ENCODE measurements around the gene GPR75.
"Not testable (repeated sequence)": the region's sequence is repeated elsewhere in the genome, so short reads cannot be mapped to it uniquely, and the experiment has no call there.

The GPR75 gene

DNA sequence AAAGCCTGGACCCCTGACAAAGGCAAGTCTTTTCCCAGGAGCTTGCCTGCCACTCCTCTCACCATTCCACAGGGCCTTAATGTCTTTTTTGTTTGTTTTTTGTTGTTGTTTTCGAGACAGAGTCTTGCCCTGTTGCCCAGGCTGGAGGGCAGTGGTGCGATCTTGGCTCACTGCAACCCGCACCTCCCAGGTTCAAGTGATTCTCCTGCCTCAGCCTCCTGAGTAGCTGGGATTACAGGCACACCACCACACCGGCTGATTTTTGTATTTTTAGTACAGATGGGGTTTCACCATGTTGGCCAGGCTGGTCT, 29.8 kb downstream of the GPR75 start:
- H3K36me3 Mint-ChIP-seq (ENCODE audit: low read depth); H3K27me3 Mint-ChIP-seq; H3K4me1 Mint-ChIP-seq (ENCODE audit: low read depth); intact Hi-C loops (cut with micrococcal nuclease); H3K4me3 Mint-ChIP-seq; H3K27ac Mint-ChIP-seq; H3K9me3 Mint-ChIP-seq: not testable (repeated sequence)

DNA sequence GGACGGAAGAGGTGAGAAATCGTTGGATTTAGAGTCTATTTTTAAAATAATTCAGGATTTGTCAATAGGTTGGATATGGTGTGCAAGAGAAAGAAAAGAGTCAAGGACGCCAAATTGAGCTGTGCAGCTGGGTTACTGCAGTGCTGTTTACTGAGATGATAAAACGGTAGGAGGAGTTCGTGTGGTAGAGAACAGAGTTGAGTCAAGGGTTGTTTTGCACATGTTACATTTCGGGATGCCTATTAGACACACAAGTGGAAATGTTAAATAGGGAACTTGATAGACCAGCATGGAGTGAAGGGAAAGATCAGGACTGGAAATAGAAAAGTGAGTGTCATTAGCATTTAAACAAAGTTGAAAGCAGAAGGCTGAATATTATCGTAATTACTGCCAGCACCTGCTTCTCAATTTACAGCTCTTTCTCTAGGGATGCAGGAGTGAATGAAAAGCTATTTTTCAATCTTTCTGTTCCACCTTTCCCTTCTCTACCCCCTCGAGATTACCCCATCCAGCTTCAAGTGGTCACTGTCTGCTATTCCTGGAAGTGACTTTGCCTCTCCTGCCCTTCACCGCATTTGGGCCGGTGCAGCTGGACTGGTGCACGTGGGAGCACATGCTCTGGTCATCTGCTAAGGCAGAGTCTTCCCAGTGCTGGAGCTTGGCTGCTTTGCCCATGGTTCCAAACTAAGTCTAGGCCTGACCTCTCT, 30.3 kb downstream of the GPR75 start:
- Mint-ChIP-seq H3K36me3 (ENCODE audit: low read depth) (peaks cover 4% of the 10 kb centered on the region), H3K27ac (no peak overlapping the region), H3K4me3 (no peak overlapping the region), H3K4me1 (ENCODE audit: low read depth) (no peaks in the 10 kb centered on the region), H3K9me3 (no peaks in the 10 kb centered on the region), H3K27me3 (no peaks in the 10 kb centered on the region)
- intact Hi-C loops (cut with micrococcal nuclease) = no loop called here

- Mint-ChIP-seq H3K27ac (no peak overlapping the region), H3K4me3 (no peak overlapping the region), H3K4me1 (ENCODE audit: low read depth) (no peaks in the 10 kb centered on the region), H3K36me3 (ENCODE audit: low read depth) (peaks cover 4% of the 10 kb centered on the region), H3K27me3 (no peaks in the 10 kb centered on the region), H3K9me3 (no peaks in the 10 kb centered on the region)
- intact Hi-C loops (cut with micrococcal nuclease) = no loop called here
Measured at GRCh38 chr2:53828331-53828730, 31.4 kb downstream of the GPR75 start.

- intact Hi-C loops (cut with micrococcal nuclease) = no loop called here
- H3K27ac Mint-ChIP-seq = no peak overlapping the region
- H3K36me3 Mint-ChIP-seq (ENCODE audit: low read depth) = peaks cover 4% of the 10 kb centered on the region
- no peak overlapping the region for H3K4me3 Mint-ChIP-seq
- H3K4me1 Mint-ChIP-seq (ENCODE audit: low read depth) = no peaks in the 10 kb centered on the region
- H3K27me3 Mint-ChIP-seq = no peaks in the 10 kb centered on the region
- H3K9me3 Mint-ChIP-seq = no peaks in the 10 kb centered on the region
Measured at GRCh38 chr2:53827398-53828175, 32.2 kb downstream of the GPR75 start.

GRCh38 chr2:53826587-53827397, 33.0 kb downstream of the GPR75 start:
- Mint-ChIP-seq H3K9me3 (no peaks in the 10 kb centered on the region), H3K27me3 (no peaks in the 10 kb centered on the region), H3K27ac (no peak overlapping the region), H3K4me1 (ENCODE audit: low read depth) (no peaks in the 10 kb centered on the region), H3K4me3 (no peak overlapping the region), H3K36me3 (ENCODE audit: low read depth) (peaks cover 4% of the 10 kb centered on the region)
- intact Hi-C loops (cut with micrococcal nuclease) = no loop called here

GRCh38 chr2:53826030-53826410, 33.7 kb downstream of the GPR75 start:
- H3K9me3 Mint-ChIP-seq = no peaks in the 10 kb centered on the region
- H3K27me3 Mint-ChIP-seq = no peaks in the 10 kb centered on the region
- intact Hi-C loops (cut with micrococcal nuclease) = no loop called here
- no peak overlapping the region for H3K27ac Mint-ChIP-seq
- H3K4me1 Mint-ChIP-seq (ENCODE audit: low read depth) = no peaks in the 10 kb centered on the region
- no peak overlapping the region for H3K4me3 Mint-ChIP-seq
- peaks cover under 1% of the 10 kb centered on the region for H3K36me3 Mint-ChIP-seq (ENCODE audit: low read depth)

- H3K4me1 Mint-ChIP-seq (ENCODE audit: low read depth); H3K27ac Mint-ChIP-seq; H3K27me3 Mint-ChIP-seq; intact Hi-C loops (cut with micrococcal nuclease); H3K9me3 Mint-ChIP-seq; H3K4me3 Mint-ChIP-seq: not testable (repeated sequence)
- H3K36me3 Mint-ChIP-seq (ENCODE audit: low read depth) = peaks cover 16% of the 10 kb centered on the region
Measured at GRCh38 chr2:53823639-53824038, 36.1 kb downstream of the GPR75 start.

DNA sequence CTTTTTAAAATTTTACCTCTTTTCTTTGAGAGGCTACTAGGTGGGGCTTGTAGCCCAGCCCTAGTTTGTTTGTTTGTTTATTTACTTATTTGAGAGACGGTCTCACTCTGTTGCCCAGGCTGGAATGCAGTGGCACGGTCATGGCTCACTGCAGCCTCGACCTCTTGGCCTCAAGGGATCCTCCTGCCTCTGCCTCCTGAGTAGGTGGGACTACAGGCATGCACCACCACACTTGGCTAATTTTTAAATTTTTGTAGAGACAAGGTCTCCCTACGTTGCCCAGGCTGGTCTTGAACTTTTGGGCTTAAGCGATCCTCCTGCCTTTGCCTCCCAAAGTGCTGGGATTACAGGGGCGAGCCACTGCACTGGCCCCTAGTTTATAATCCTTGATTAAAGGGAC, 38.0 kb downstream of the GPR75 start:
- Mint-ChIP-seq H3K36me3 (ENCODE audit: low read depth) (peaks cover 28% of the 10 kb centered on the region), H3K27me3 (no peaks in the 10 kb centered on the region), H3K4me1 (ENCODE audit: low read depth) (no peaks in the 10 kb centered on the region), H3K27ac (no peak overlapping the region), H3K4me3 (no peak overlapping the region), H3K9me3 (no peaks in the 10 kb centered on the region)
- intact Hi-C loops (cut with micrococcal nuclease) = no loop called here

GRCh38 chr2:53820711-53821110, 39.1 kb downstream of the GPR75 start:
- peaks cover 39% of the 10 kb centered on the region for H3K36me3 Mint-ChIP-seq (ENCODE audit: low read depth)
- intact Hi-C loops (cut with micrococcal nuclease) = no loop called here

DNA sequence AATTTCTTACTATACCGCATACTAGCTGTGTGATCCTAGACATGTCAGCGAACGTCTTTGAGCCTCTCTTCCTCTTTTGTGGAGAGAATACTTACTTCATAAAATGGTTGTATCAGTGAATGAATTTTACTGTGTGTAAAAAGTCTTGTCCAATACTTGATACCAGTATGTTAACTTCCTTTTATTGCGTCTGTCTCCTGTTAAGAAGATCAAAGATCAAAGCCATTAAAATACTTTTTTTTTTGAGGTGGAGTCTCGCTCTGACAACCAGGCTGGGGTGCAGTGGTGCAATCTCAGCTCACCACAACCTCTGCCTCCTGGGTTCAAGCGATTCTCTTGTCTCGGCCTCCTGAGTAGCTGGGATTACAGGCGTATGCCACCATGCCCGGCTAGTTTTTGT, 39.7 kb downstream of the GPR75 start:
- peaks cover 45% of the 10 kb centered on the region for H3K36me3 Mint-ChIP-seq (ENCODE audit: low read depth)
- no peaks in the 10 kb centered on the region for H3K27me3 Mint-ChIP-seq
- no peaks in the 10 kb centered on the region for H3K4me1 Mint-ChIP-seq (ENCODE audit: low read depth)
- H3K4me3 Mint-ChIP-seq = no peak overlapping the region
- H3K27ac Mint-ChIP-seq = no peak overlapping the region
- intact Hi-C loops (cut with micrococcal nuclease) = no loop called here
- H3K9me3 Mint-ChIP-seq = no peaks in the 10 kb centered on the region

More at GRCh38 chr2:53820711-53821110, 39.1 kb downstream of the GPR75 start:
- Mint-ChIP-seq H3K4me3 (no peak overlapping the region), H3K4me1 (ENCODE audit: low read depth) (no peaks in the 10 kb centered on the region), H3K27ac (no peak overlapping the region), H3K27me3 (no peaks in the 10 kb centered on the region), H3K9me3 (no peaks in the 10 kb centered on the region)

DNA sequence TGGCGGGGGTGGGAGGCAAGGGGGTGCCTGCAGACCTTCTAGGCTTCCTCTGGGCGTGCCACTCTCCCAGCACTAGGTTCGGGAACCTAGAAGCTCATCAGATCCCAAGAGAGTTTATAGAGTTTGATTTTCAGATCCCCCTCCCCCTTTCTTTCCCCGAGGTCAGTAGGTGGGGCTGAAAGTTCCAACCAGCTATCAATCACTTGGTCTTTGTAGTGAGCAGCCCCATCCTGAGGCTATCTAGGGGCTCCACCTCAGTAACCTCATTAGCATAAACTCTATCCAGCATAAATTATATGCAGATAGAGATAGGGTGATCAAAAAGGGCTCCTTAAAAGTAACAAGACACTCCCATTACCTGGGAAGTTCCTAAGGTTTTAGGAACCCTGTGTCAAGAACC, 40.1 kb downstream of the GPR75 start:
- H3K9me3 Mint-ChIP-seq = no peaks in the 10 kb centered on the region
- no peak overlapping the region for H3K27ac Mint-ChIP-seq
- intact Hi-C loops (cut with micrococcal nuclease) = no loop called here
- no peak overlapping the region for H3K4me3 Mint-ChIP-seq
- no peaks in the 10 kb centered on the region for H3K27me3 Mint-ChIP-seq
- H3K4me1 Mint-ChIP-seq (ENCODE audit: low read depth) = no peaks in the 10 kb centered on the region
- peaks cover 49% of the 10 kb centered on the region for H3K36me3 Mint-ChIP-seq (ENCODE audit: low read depth)

GRCh38 chr2:53818854-53819435, 40.8 kb downstream of the GPR75 start:
- intact Hi-C loops (cut with micrococcal nuclease) = no loop called here
- Mint-ChIP-seq H3K36me3 (ENCODE audit: low read depth) (peaks cover 56% of the 10 kb centered on the region), H3K9me3 (no peaks in the 10 kb centered on the region), H3K4me1 (ENCODE audit: low read depth) (no peaks in the 10 kb centered on the region), H3K27me3 (no peaks in the 10 kb centered on the region), H3K4me3 (no peak overlapping the region), H3K27ac (no peak overlapping the region)

- peaks cover 95% of the 10 kb centered on the region for H3K36me3 Mint-ChIP-seq (ENCODE audit: low read depth)
- no peaks in the 10 kb centered on the region for H3K9me3 Mint-ChIP-seq
- intact Hi-C loops (cut with micrococcal nuclease) = loop anchor here (5.0 kb wide), 1 partner anchor 109 kb away; no protein-coding TSS in a partner anchor
- no peaks in the 10 kb centered on the region for H3K27me3 Mint-ChIP-seq
- H3K4me1 Mint-ChIP-seq (ENCODE audit: low read depth) = no peaks in the 10 kb centered on the region
- H3K27ac Mint-ChIP-seq = no peak overlapping the region
- no peak overlapping the region for H3K4me3 Mint-ChIP-seq
Measured at GRCh38 chr2:53813151-53813550, 46.6 kb downstream of the GPR75 start.

GRCh38 chr2:53811601-53812000, 48.2 kb downstream of the GPR75 start:
- H3K36me3 Mint-ChIP-seq (ENCODE audit: low read depth) = peaks cover 96% of the 10 kb centered on the region

More at GRCh38 chr2:53811601-53812000, 48.2 kb downstream of the GPR75 start:
- intact Hi-C loops (cut with micrococcal nuclease) = loop anchor here (5.0 kb wide), 1 partner anchor 111 kb away; no protein-coding TSS in a partner anchor
- H3K9me3 Mint-ChIP-seq = no peaks in the 10 kb centered on the region
- no peaks in the 10 kb centered on the region for H3K4me1 Mint-ChIP-seq (ENCODE audit: low read depth)
- H3K27me3 Mint-ChIP-seq = no peaks in the 10 kb centered on the region
- H3K4me3 Mint-ChIP-seq = no peak overlapping the region
- H3K27ac Mint-ChIP-seq = no peak overlapping the region

Data from dendritic cell treated with granulocyte-macrophage colony-stimulating factor and Interleukin-4, amounts not matched to agents 40 ng/mL and 50 ng/mL, for 4 days (primary cell).